Measurements from ENCODE around the gene SLC2A4.

The SLC2A4 gene

DNA sequence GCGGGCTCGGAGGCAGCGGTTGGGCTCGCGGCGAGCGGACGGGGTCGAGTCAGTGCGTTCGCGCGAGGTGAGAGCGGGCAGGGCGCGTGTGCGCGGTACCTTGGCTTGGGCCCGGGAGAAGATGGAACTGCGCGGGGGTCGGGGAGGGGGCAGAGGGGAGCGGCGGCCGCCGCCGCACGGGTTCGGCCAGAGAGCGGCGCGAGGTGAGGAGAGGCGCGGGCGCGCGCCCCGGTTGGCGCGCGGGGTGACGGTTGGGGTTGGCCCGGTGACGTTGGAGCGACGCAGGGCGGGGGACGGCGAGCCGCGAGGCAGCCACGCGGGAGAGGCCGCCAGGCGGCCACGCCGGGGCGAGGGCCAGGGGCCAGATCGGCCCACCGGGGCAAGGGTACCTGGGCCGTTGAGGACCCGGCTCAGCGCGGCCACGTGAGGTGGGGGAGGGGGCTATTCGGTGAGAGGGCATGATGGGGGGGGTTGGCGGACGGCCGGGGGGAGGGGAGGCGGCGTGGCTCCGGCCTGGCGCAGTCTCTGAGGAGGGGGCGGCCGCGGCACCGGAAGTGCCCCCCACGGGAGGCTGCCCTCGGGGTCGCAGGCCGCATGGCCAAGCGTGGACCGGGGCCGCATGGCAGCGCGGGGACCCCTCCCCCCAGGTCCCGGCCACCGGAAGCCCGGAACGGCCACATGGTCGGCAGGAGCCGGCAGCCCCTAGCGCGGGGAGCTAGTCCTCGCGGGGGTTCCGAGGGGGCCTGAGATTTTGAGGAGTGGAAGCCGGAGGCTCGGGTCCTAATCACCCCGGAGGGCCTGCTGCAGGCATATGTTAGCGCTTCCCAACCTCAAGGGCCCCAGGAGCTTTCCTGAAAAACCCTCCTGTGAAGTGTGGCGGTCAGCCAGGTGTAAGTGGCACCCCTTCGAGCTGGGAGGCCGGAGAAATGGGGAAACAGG is 26.4 kb downstream of the SLC2A4 start:
- DNase-seq = peak; percentile 61

DNA sequence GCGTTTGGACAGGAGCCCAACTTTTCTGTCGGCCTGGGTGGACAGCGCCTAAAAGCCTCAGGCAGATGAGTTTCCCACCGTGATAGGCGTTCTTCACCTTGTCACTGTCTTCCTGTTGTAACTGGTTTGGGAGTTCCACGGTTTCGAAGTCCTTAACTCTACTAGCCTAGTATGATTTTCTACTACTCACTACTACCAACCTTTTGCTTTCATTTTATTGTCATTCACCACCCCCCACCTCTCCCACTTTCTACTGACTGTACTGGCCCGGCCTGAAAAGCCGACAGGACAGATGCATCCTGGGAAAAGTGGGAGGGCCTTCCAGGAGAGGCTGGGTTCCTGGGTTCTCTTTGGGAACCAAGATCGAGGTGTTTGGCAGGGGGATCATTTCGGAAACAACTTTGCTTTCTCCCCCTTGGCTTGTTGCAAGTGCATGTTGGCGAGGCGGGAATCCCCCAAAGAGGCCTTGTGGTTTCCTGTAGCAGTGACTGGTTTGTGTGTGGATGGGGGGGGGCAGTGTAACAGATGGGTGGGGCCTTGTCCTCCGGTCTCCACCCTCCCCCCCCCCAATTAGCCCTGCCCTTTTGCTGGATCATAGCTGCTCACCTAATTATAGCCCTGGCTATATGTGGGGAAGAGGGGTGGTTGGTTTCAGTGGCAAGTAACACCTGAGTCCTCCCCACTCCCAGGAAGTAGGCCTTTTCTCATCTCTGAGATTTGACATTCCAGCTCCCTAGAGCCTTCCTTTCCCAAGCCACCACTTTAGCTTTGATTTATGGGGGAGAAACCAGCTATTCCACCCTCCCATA is 27.3 kb downstream of the SLC2A4 start:
- DNase-seq = peak; percentile 94

GRCh38 chr17:7309628-7310027 is 28.1 kb downstream of the SLC2A4 start:
- no peak for DNase-seq

GRCh38 chr17:7311110-7311705 is 29.7 kb downstream of the SLC2A4 start:
- DNase-seq = no peak

- no peak for DNase-seq
Observed at GRCh38 chr17:7312432-7313087, 31.0 kb downstream of the SLC2A4 start.

- no peak for DNase-seq
Observed at GRCh38 chr17:7313088-7313889, 31.8 kb downstream of the SLC2A4 start.

DNA sequence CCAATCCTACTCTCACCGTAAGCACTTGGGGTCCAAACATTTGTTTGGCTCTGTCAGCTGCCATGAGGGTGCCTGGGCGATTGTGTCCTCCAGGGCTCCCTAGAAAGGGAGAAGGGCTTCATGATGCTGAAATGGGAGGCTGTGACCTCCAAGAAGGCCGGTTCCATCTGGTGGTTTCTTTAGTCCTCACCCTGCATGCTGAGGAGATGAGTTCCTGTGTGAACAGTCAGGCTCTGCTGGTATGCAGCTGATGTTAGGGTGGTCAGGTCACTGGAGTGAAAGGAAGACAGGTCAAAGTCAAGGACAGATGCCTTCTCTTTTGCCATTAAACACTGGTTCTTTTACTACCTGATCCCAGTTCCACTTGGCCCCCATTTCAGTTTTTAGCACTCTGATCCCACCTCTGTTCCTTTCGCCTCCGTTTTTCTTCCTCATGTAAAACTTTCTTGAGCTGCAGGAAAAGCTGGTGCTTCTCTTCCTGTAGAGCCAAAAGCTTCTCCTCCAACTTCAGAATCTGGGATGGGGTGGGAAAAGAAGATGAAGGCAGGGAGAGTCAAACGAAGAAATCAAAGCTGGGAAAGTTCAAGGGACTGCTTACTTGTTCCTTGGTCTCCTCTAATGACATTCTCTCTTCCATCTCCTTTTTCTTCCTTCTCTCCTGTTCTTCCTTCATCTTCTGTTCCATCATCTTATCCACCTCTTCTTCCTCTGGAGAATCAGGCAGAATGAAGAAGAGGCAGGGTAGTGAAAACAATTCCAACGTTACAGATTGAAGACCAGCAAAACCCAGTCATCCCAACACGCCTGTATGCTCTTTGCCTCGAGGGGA is 32.6 kb downstream of the SLC2A4 start:
- no peak for DNase-seq

DNA sequence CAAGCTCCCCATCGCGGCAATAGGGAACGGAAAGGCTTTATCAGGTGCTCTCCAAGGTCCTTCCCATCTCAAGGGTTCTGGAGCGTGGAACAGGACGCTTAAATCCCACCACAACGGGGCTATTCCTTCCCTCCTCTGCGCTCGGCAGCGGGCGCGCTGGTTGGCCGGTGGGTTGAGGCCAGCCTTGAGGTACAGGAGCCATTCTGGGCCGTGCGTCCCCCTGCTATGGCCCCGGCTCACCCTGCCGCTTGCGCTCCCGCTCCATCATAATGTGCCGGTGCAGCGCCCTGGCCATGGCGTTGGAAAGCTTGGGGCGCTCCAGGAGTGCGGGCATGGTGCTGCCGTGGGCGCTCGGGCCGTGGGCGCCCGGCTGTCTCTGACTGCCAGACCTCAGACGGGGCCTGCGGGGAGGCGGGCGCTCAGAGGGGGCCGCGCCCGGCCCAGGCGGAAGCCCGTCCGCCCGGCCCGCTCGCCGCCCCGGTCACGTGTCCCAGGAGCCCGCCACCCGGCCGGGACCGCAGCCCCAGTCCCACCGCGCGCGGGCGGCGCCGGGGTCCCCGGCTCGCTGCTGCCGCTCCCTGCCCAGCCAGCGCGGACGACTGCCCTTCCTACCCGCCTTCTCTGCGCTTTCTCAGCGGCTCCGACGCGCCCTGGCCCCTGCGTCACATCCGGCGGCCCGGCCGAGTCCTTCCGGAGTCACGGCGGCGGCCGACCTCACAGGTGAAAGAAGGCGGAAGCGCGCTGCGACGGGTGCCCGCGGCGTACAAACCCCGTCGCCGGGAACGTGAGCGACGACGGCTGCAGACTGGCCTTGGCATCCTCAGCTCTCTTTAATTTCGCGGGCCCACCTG is 33.4 kb downstream of the SLC2A4 start, which contains the start of gene GPS2:
Gene GPS2 (minus strand): TSS at position 642 of the 851 bp plus-strand sequence. CDS start 308 bp downstream, at position 334.
- peak; percentile 92 for DNase-seq

GRCh38 chr17:7315570-7316235 is 34.2 kb downstream of the SLC2A4 start:
- no peak for DNase-seq

DNA sequence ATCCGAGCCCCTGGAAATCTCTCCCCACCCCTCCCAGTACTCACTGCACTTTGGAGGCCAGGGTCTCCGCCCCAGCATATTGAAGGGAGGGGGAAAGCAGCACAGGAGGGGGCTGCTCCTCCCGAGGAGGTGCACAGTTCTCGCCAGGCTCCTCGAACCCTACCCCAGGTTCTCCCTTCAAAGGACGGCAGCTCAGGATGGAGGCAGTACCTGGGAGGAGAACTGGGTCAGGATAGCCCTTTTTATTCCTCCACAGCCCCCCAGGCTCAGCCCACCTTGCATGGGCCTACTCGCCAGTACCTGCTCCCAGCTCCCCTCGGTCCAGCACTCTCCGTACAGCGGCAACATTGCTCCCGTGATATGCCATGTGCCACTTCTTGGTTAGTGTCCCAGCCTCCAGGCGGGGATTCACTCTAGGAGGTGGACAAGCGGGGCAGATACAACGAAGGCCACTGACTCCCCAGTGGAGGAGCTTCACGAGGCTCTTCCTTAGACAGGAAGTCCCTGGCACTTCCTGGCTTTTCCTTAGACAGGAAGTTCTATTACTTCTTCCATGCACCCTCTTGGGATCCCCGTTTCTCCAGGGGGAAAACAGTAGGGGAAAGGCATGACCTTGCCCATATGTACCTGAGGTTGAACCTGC is 35.8 kb downstream of the SLC2A4 start:
- DNase-seq = no peak

DNA sequence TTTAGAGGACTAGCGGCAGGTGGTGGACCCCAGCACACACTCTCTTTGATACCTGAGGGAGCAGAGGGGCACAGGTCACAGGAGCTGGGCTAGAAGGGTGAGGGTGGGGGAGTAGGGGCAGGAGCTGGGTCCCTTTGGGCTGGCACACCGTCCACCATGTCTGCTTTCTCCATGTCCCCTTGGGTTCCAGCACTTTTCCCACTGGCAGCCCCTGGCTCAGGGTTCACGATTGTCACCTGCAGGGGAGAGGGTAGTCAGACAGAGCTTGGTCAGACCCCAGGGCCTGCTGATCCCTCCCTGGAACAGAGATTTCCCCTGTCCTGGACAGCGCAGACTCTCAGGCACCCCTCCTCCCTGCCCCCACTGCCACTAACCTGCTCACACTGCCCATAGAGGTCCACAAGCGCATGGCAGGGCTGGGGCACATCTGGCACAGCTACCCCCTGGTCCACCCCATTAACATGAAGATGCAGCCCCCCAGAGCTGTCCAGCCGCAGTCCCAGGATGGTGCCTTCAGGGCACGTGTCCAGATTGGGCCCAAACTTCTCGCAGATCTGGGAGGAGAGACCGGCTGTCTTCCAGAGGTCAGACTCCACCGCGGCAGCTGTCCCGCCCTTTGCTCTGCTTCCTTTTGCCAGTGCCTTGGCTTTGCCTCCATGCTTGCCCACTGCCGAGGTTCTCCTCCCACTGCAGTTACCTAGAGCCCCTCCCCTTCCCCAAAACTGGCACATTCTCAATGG is 36.8 kb downstream of the SLC2A4 start:
- no peak for DNase-seq

DNA sequence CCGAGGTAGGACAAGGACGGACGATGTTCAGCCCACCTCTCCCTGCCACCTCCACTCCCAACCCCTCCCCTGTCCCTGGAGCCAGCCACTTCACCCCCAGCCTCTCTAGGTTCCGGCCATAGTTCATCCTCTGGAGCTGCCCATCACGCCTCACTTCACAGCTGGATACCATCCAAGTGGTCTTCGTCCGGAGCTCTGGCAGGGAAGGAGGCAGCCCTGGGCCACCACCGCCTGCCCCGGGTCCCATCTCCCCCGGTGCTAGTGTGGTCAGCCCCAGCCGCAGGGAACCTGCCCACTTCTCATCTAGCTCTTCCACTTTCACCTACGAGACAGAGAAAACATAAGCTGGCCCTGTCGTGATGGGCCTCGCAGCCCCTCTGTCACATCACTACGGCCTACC is 39.9 kb downstream of the SLC2A4 start:
- no peak for DNase-seq

- DNase-seq = no peak
Observed at GRCh38 chr17:7322520-7323194, 41.1 kb downstream of the SLC2A4 start.

DNA sequence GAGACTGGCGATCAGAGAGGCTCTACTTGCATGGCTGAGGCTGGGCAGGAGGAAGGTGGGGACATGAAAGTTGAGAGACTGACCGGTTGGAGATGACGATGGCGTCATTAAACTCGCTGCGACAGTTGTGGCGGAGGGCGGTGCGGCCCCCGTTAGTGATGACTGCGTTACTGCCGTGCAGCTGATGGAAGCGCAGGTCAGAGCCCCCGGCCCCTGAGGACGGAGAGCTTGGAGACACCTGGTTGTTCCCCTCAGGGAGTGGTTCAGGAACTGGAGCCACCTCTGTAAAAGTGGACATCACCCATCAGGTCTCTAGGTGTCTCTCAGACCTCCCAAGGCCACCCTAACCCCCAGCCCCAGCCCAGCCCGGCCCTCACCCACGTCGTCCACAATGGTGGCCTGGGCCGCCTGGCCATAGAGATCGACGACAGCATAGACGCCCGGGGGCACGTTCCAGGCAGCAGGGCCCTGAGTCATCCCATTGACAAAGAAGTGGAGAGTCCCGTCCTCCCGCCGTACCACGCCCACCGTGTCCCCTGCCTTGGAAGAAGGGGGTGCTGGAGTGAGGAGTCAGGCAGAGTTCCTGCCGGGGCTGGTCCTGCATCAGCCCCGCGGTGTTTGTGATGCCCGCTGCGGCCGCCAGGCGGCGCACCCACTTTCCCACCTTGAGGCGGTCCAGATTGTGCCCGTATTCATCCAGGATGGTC is 42.4 kb downstream of the SLC2A4 start:
- DNase-seq = peak; percentile 46

GRCh38 chr17:7324438-7324779 is 42.9 kb downstream of the SLC2A4 start:
- DNase-seq = no peak

GRCh38 chr17:7325031-7325528 is 43.6 kb downstream of the SLC2A4 start:
- DNase-seq = no peak

GRCh38 chr17:7326186-7326585 is 44.7 kb downstream of the SLC2A4 start:
- DNase-seq = no peak
